GM23338 (cell line): ENCODE results near the gene POU5F1. TPM values are rescaled to one million over a fixed set of nuclear protein-coding genes. Genes with fewer than 3 reads are reported as not detected.
A peak's percentile ranks its signal among the peaks of the same experiment; 100 is the strongest.

ENCODE experiments used
- ATAC-seq: fragments of 200-7000 bp; cut with Tn5 transposase; 3 replicates; pipeline ENCODE4 v1.9.1; 2020
- DNase-seq: peaks from one replicate; pipeline ENCODE4 v3.0.0-alpha.2; 2015; ENCODE audit warnings: low spot score
- H2AFZ ChIP-seq: fragments of 200-600 bp; sonication (generic); 2 replicates; pipeline ENCODE4 v1.8.0; 2016; ENCODE audit warnings: antibody characterized with exemption, mild to moderate bottlenecking, moderate library complexity
- H3F3A ChIP-seq: fragments of 200-600 bp; sonication (generic); replicated peaks from 2 replicates; pipeline ENCODE4 v1.8.0; 2017; ENCODE audit warnings: antibody characterized with exemption, mixed run types, low read depth
- H3K27ac ChIP-seq: fragments of 200-600 bp; sonication (generic); 2 replicates; pipeline ENCODE4 v1.6.1; 2016; ENCODE audit warnings: low read depth
- H3K27me3 ChIP-seq: fragments of 200-600 bp; sonication (generic); 2 replicates; pipeline ENCODE4 v1.8.0; 2016; ENCODE audit warnings: mild to moderate bottlenecking, mixed run types, moderate library complexity; ENCODE audit not compliant: insufficient read depth
- H3K36me3 ChIP-seq: fragments of 200-600 bp; sonication (generic); 2 replicates; pipeline ENCODE4 v1.8.0; 2016; ENCODE audit warnings: mild to moderate bottlenecking; ENCODE audit not compliant: insufficient read depth
- H3K4me1 ChIP-seq: fragments of 200-600 bp; sonication (generic); 2 replicates; pipeline ENCODE4 v1.8.0; 2016; ENCODE audit warnings: mild to moderate bottlenecking, moderate library complexity; ENCODE audit not compliant: insufficient read depth
- H3K4me2 ChIP-seq: fragments of 200-600 bp; sonication (generic); 2 replicates; pipeline ENCODE4 v1.7.1; 2017; ENCODE audit warnings: mixed run types
- H3K4me3 ChIP-seq: fragments of 200-600 bp; sonication (generic); 2 replicates; pipeline ENCODE4 v1.6.1; 2016; ENCODE audit warnings: mixed run types
- H3K79me2 ChIP-seq: fragments of 200-600 bp; sonication (generic); replicated peaks from 2 replicates; pipeline ENCODE4 v1.8.0; 2017; ENCODE audit warnings: mild to moderate bottlenecking; ENCODE audit not compliant: insufficient read depth
- H3K9me2 ChIP-seq: fragments of 200-600 bp; sonication (generic); 2 replicates; pipeline ENCODE4 v1.8.0; 2017; ENCODE audit not compliant: insufficient read depth
- H4K20me1 ChIP-seq: fragments of 200-600 bp; sonication (generic); replicated peaks from 2 replicates; pipeline ENCODE4 v1.8.0; 2017; ENCODE audit warnings: mild to moderate bottlenecking; ENCODE audit not compliant: insufficient read depth
- H3K27ac Mint-ChIP-seq: 2 replicates; pipeline ENCODE4 v1.8.0; 2020; ENCODE audit warnings: inconsistent platforms, mild to moderate bottlenecking, moderate library complexity, mixed read lengths
- H3K27me3 Mint-ChIP-seq: 3 replicates; pipeline ENCODE4 v1.8.0; 2022; ENCODE audit warnings: low read depth, mild to moderate bottlenecking, moderate library complexity, mixed read lengths, inconsistent platforms; ENCODE audit not compliant: insufficient read depth, poor library complexity
- H3K36me3 Mint-ChIP-seq: 3 replicates; pipeline ENCODE4 v1.8.0; 2021; ENCODE audit warnings: low read depth, mild to moderate bottlenecking, inconsistent platforms, moderate library complexity, mixed read lengths
- H3K4me1 Mint-ChIP-seq: 3 replicates; pipeline ENCODE4 v1.8.0; 2020; ENCODE audit warnings: mild to moderate bottlenecking, inconsistent platforms, mixed read lengths
- H3K4me3 Mint-ChIP-seq: 3 replicates; pipeline ENCODE4 v1.8.0; 2021; ENCODE audit warnings: moderate library complexity, mild to moderate bottlenecking, inconsistent platforms, mixed read lengths
- H3K9me3 Mint-ChIP-seq: 3 replicates; pipeline ENCODE4 v1.8.0; 2020; ENCODE audit warnings: moderate library complexity, mild to moderate bottlenecking, inconsistent platforms, mixed read lengths
- CREB1 ChIP-seq: fragments of 250-450 bp; sonication (Bioruptor Pico); IDR thresholded peaks from 2 replicates; pipeline ENCODE4 v1.5.0; 2020; ENCODE audit warnings: low read depth, mild to moderate bottlenecking, moderate library complexity
- ETS1 ChIP-seq: IDR thresholded peaks from 2 replicates; pipeline ENCODE4 v1.6.1; 2016; ENCODE audit warnings: antibody characterized with exemption
- POLR2AphosphoS5 ChIP-seq: IDR thresholded peaks from 2 replicates; pipeline ENCODE4 v1.6.1; 2016; ENCODE audit warnings: antibody characterized with exemption, low read depth
- STAT1 ChIP-seq: IDR thresholded peaks from one replicate; pipeline ENCODE4 v1.6.1; 2016; ENCODE audit warnings: antibody characterized with exemption; ENCODE audit not compliant: unreplicated experiment
- ZNF114 ChIP-seq: fragments of 250-450 bp; sonication (Bioruptor Pico); IDR thresholded peaks from 2 replicates; pipeline ENCODE4 v1.5.0; 2020; ENCODE audit warnings: mild to moderate bottlenecking, moderate library complexity
- ZNF462 ChIP-seq: fragments of 250-450 bp; sonication (Bioruptor Pico); IDR thresholded peaks from 2 replicates; pipeline ENCODE4 v1.5.0; 2020; ENCODE audit warnings: mild to moderate bottlenecking, moderate library complexity
- polyA plus RNA-seq: library from polyadenylated mRNA; unstranded; fragments of >200 nt; fragmentation: Nextera tagmentation; extraction: Ambion mirVana; gene quantifications from 2 replicates; pipeline ENCODE4 v1.2.1, GENCODE V29; 2016
- total RNA-seq: library from RNA; depleted of rRNA; stranded (reverse); fragments of >200 nt; shearing (Covaris generic); gene quantifications from 2 replicates; pipeline ENCODE4 v1.2.3, GENCODE V29; 2014

The POU5F1 gene
- total and polyA plus RNA-seq, 2 experiments from 2014 or later = 1,839 to 3,419 TPM

DNA sequence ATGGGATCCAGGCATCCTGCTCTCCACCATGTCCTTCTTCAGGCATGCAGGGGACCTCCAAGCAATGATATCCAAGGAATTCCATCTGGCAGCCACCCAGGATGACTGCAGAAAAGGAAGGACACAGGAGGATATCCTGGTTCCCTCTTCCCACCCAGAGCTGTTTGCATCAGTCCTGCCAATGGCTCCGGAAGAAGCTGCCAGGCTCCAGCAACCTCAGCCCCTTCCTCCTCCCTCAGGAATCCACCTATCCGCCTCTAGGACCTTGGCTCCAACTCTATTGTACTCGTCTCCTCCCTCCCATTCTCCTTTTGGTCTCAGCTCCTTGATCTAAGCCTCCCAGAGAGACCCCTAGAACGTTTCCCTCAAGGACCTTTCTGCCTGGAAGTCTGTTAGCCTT lies 30.9 kb downstream of the POU5F1 start:
- H3K4me1 Mint-ChIP-seq = peaks cover 44% of the 10 kb centered on the region
- peaks cover 14% of the 10 kb centered on the region for H3K27me3 Mint-ChIP-seq
- peaks cover 7% of the 10 kb centered on the region; the same call in 1 of the 2 replicates for H3K36me3 ChIP-seq
- H3K36me3 Mint-ChIP-seq = peaks cover 20% of the 10 kb centered on the region
- H3F3A ChIP-seq = no peaks in the 10 kb centered on the region
- H3K27ac ChIP-seq = no peak overlapping the region
- no peak overlapping the region for H2AFZ ChIP-seq
- peak overlapping the region; percentile 40; the same call in 1 of the 3 replicates for H3K4me3 Mint-ChIP-seq
- TF ChIP-seq ZNF462 (CRISPR knock-in tag) (peak; percentile 79; the same call in 1 of the 2 replicates), STAT1 (no peak)
- peak overlapping the region; percentile 32; the same call in 1 of the 2 replicates for H3K4me3 ChIP-seq
- no peaks in the 10 kb centered on the region for H3K27me3 ChIP-seq
- peak; percentile 67 for ATAC-seq
- peak overlapping the region; percentile 40; the same call in 1 of the 2 replicates for H3K4me2 ChIP-seq
- DNase-seq = peak; percentile 79
- H3K9me3 Mint-ChIP-seq = peaks cover 8% of the 10 kb centered on the region; the same call in 2 of the 3 replicates
- H3K9me2 ChIP-seq = 0 out of 2 replicates have a peak, but pooled peaks cover 3% of the 10 kb centered on the region
- H3K27ac Mint-ChIP-seq = peak overlapping the region; percentile 50; the same call in 1 of the 2 replicates
- H4K20me1 ChIP-seq = no peaks in the 10 kb centered on the region
- H3K4me1 ChIP-seq = peaks cover 7% of the 10 kb centered on the region; the same call in 1 of the 2 replicates
- no peaks in the 10 kb centered on the region for H3K79me2 ChIP-seq

GRCh38 chr6:31138982-31139381 lies 31.5 kb downstream of the POU5F1 start, which contains the start of gene PSORS1C2:
TSS of gene PSORS1C2 (minus strand) at chr6:31139066. CDS start at chr6:31139026, 40 bp downstream.
- H3K27me3 Mint-ChIP-seq = peaks cover 14% of the 10 kb centered on the region
- Histone ChIP-seq H3K4me3 (peak within 1 kb of the TSS; percentile 32; the same call in 1 of the 2 replicates), H3K9me2 (0 out of 2 replicates have a peak, but pooled peaks cover 3% of the 10 kb centered on the region), H2AFZ (no peak within 1 kb of the TSS), H3F3A (no peaks in the 10 kb centered on the region), H3K4me2 (peak within 1 kb of the TSS; percentile 40; the same call in 1 of the 2 replicates), H4K20me1 (no peaks in the 10 kb centered on the region), H3K4me1 (peaks cover 7% of the 10 kb centered on the region; the same call in 1 of the 2 replicates), H3K36me3 (peaks cover 7% of the 10 kb centered on the region; the same call in 1 of the 2 replicates), H3K79me2 (no peaks in the 10 kb centered on the region), H3K27me3 (no peaks in the 10 kb centered on the region), H3K27ac (no peak within 1 kb of the TSS; the same call in 1 of the 2 replicates)
- peaks cover 44% of the 10 kb centered on the region for H3K4me1 Mint-ChIP-seq
- ATAC-seq (no peak), DNase-seq (no peak)
- peaks cover 14% of the 10 kb centered on the region for H3K36me3 Mint-ChIP-seq
- H3K9me3 Mint-ChIP-seq = peaks cover 8% of the 10 kb centered on the region; the same call in 2 of the 3 replicates
- peak within 1 kb of the TSS; percentile 50; the same call in 1 of the 2 replicates for H3K27ac Mint-ChIP-seq
- H3K4me3 Mint-ChIP-seq = peak within 1 kb of the TSS; percentile 40; the same call in 1 of the 3 replicates
- no peak for TF ChIP-seq ZNF114 (CRISPR knock-in tag)
- TF ChIP-seq POLR2AphosphoS5 = no peak
- TF ChIP-seq CREB1 = no peak
- TF ChIP-seq ETS1 = no peak
